ENCODE data around the gene CHID1.
A peak's percentile ranks its signal among the peaks of the same experiment; 100 is the strongest.

CHID1 gene

DNA sequence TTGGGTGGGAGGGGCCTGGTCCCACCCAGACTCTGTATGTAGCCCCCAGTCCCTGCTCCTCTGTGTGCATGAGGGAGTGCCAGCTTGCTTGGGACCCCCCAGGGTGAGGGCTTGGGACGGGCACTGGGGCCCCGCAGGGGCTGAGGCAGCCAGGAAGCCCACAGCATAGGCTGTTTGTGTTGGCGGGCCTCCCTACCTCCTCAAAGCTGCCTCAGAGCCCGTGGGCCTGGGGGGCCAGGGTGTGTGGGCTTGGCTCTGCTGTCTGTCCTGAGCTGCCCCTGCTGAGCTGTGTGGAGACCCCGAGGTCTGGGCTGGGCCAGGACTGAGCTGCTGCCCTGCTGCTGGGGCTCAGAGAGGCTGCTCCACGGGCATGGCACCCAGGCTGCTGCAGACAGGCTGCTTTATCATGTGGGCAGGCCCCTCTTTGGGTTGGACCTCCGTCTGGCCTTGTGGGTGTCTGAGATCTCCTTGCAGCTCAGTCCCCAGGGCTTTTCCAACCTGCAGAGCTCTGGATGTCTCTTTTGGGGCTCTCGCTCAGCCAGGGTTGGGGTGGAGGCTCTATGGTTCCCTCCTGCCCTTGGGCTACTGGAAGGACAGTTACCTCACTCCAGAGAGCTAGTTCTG lies 64.6 kb downstream of the CHID1 start:
- DNase-seq: no peak

DNA sequence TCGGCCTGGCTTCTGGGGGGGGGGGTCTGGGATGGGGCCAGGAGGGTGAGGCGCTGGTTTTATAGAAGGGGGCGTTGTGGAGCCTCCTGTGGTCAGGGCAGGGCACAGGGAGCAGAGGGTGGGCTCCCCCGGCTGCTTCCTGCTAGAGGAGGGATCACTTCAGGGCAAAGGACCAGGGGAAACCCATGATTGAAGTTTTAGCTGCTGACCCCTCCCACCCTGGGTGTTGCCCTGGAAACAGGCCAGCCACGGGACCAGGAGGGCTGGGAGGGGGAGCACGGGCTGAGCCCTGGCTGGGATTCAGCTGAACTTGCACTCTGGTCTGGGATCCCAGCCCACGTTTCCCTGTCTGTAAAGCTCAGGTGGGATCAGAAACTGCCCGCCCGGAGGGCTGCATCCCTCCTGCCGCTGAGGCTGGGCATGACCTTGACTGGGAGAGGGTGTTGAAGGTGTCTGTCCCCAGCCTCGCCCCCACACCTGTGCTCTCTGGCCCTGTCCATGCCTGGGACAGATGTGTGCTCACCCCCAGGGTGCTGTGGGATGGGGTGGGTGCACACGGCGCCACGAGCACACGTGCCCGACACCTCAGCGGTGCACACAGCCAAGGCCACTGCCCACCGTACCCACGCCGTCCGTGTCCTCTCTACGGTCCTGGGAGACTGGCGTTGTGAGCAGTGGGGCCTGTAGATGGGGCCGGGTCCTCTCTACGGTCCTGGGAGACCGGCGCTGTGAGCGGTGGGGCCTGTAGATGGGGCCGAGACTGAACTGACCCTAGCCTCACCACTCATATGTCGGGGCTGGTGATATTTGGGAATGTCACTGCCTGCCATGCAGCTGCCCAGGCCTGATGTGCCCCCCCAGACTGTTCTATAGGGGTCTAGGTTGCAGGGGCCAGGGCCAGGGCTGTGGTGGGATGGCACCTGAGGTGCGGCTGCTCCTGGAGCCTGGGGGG lies 65.6 kb downstream of the CHID1 start:
- no peak for DNase-seq

DNA sequence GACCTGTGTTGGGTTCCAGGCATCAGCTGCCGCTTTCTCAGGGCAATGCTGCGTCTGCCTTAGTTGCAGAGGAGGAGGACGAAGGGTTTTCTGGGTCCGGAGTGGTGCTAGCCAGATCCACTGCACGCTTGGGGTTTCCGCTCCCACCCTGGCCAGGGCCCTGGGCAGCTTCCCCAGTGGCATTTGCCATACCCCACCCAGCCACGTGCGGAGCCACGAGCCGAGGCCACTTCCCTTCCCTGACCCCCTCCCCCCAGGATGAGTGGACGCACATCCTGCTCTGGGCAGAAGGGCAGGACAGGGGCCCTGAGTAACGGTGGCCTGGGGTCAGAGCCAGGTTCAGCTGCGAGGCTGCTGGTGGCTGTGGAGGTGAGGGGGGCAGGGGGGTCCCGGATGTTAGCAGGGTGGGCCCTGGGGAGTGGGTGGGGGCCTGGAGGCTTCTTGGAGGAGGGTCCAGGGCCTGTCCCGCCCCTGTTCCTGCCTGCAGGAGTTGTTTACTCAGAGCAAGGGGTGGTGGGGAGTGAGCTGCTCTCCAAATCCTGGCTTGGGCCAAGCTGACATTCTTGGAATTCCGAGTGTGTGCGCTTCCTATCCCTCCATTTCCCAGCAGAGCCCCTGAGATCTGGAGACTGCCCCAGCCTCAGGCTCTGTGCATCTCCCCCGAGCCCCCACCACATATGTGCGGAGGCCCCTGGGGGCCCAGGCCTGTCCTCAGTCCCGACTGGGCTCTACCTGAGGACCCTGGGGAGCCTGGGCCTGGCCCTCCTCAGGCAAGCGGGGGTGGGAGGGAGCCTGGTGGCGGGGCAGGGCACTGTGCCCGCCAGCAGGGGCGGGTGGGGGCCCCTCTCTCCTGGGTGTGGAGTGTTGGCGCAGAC lies 66.6 kb downstream of the CHID1 start:
- no peak for DNase-seq

DNA sequence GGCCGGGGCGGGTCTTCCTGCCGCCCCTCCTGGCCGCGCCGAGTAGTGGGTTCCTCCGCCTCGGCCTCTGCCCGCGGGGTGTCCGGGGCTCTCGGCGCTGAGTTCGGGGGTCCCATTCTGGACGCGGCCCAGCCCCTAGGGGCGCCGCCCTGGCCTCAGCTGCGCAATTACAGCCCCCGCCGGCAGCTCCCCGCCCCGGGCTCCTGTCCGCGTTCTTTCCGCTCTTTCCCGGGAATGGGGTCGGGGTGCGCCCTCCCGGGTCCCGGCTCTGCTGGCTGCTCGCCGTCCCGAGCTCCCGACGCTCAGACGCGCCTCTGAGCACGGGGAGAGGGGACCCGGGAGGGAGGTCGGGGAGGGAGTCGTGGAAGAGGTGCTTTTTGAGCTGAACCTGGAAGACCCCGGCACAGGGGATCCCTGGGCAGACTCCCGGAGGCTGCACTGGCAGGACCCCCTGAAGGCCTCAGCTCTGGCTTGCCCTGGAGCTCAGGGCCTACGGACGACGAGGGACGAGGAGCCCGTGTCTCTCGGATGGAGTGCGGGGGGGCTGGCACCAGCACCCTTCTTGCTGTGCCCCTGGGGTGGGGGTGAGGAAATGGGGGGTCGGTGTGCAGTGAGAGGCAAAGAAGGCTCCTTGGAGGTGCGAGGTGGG lies 67.4 kb downstream of the CHID1 start:
- no peak for DNase-seq

DNA sequence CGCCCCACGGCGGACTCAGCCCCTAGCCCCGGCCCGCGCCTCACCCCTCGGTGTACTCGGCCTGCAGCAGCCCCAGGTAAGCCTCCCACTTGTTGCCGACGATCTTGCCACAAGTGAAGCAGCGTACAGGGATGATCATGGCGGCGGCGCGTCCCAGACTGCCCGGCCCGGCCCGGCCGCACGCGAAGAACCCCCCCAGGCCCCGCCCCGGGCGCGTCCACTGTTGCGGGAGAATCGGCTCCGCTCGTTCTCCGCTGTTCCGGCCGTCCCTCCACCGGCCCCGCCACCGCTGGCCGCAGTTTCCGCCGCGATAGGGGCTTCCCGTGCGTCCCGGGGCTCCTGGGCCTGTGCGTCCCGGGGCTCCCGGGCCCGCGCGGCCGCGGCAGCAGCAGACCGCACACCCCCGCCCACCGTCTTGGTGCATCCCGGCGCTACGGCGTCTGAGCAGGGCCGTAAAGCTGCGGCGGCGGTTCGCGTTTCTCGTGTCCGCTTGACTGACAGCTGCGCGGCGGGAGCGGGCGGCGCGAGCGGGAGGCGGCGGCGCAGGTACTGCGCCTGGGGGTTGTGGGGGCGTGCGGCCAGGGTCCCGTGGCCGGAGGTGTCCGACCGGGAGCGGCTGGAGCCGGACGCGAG lies 68.1 kb downstream of the CHID1 start, which contains the start of the genes POLR2L and TSPAN4:
POLR2L (minus strand) TSS at position 160 of the 633 bp plus-strand sequence; CDS start at position 139, 21 bp downstream.
TSPAN4 (plus strand) TSS at position 483 of the 633 bp plus-strand sequence. CDS start 7,453 bp downstream, outside the sequence.
- peak; percentile 88 for DNase-seq

DNA sequence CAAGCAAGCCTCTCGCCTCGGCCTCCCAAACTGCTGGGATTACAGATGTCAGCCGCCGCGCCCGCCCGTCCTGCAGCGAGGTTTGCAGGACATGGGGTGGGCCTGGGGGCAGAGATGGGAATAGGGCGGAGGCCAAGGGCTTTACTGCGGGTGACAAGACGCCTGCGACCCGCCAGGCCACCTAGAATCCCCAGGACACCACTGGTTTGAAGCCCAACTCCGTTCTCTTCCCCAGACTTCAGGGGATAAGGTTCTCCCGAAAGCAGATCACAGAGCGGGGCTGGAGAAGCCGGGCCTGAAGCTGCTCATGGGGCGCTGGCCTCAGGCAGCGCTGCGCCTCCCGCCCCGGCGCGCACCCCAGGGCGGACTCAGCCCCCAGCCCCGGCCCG lies 68.6 kb downstream of the CHID1 start:
- no peak for DNase-seq

DNA sequence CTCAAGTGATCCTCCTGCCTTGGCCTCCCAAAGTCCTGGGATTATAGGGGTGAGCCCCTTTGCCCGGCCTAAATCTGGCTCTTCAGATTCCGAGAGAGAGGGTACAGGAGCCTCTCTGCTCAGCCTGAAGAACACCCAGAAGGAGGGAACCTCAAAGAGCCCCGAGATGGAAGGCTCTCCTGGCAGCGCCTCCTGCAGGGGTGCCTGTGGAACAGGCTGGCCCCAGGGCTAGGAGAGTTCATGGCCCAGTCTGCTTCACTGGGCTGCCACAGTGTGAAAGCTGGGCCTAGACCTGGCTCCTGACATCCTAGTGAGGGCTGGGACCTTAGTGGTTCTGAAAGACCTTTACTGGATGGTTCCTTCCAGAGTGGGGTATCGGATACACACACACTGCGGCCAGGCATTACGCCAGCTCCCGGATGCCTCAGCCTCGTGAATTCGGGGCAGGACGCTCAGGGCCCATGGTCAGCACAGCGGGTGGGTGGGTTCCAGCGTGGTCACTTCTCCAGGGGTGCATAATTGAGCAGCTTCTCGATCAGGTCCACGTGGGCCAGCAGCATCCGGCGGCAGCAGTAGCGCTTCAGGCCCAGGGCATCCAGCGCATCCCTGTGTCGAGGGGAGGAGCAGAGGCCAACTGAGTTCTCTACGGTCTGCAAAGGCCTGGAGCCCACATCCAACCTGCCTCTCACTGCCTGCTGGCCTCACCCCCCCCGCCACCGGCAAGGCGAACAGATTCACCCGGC lies 70.6 kb downstream of the CHID1 start:
- DNase-seq: no peak

DNA sequence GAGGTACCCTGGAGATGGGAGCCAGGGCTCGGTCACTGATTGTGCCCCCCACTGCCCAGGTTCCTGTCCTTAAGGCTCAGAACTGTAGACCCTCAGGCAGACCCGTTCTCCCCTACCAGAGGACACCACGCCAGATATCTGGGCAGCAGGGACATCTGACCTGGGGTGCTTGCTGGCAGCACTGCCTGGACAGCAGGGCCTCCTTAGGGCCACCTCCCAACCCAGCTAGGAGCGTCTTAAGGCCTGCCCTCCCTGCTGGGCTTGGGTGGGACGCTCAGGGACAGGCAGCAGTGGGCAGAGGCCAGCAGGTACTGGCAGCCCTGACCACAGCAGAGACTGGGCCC lies 71.4 kb downstream of the CHID1 start:
- DNase-seq: no peak

DNA sequence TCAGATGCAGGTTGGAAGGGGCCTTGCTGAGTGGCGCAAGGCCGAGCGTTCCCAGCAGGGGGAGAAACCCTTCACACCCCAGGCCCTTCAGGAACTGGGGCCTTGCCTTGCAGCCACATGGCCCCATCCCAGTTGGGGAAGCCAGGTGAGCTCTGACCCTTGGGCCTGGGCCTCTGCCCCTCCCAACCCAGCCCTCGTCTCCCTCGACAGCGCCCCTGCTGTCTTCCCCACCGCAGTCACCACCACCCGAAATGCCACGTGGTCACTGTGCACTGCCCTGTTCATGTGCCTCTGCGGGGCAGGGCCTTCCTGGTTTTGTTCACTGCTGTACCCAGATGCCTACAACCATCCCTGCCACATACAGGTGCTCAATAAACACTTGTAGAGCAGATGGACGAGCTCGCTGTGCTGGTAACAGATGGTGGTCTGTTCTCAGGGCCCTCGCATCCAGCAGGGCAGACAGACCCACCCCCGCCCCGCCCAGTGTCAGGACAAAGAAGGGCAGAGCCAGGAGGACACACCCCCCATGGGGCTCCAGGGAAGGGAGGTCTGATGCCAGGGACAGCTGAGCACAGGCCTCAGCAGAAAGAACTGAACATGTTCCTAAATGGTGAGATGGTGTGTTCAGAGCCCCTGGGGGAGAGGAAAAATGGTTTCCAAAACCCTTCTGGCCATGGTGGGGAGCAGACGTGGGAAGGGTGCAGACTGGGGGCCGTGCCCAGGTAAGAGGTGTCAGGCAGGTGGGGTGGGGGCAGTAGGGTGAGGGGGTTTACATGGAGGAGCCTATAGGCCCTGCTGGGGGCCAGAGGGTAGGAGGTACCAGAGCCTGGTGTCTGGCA lies 72.0 kb downstream of the CHID1 start:
- no peak for DNase-seq

DNA sequence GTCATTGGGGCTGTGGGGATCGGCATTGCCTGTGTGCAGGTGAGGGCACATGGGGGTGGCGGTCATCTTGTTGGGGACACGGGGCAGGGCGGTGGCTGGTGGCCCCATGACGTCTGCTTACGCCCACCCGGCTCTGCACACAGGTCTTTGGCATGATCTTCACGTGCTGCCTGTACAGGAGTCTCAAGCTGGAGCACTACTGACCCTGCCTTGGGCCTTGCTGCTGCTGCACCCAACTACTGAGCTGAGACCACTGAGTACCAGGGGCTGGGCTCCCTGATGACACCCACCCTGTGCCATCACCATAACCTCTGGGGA lies 72.7 kb downstream of the CHID1 start:
- DNase-seq: no peak

DNA sequence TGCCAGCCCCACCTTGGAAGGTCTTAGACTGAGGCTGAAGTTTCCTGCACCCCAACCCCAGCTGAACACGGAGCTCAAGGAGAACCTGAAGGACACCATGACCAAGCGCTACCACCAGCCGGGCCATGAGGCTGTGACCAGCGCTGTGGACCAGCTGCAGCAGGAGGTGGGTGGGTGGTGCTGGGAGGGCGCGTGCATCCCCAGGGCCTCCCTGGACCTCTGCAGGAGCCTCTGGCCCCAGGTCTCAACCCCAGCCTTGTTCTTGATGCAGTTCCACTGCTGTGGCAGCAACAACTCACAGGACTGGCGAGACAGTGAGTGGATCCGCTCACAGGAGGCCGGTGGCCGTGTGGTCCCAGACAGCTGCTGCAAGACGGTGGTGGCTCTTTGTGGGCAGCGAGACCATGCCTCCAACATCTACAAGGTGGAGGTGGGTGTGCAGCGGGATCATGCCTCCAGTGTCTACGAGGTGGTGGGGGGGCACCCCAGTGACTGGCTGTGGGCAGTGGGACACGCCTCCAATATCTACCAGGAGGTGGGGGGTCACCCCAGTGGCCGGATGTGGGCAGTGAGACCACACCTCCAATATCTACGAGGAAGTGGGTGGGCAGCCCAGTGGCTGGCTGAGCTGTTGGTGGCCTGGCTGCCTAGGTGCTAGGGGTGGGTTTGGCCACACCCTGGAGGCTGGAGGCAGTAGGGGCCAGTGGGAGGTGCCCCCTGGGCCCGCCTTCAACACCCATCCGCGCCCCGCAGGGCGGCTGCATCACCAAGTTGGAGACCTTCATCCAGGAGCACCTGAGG lies 73.2 kb downstream of the CHID1 start:
- DNase-seq: no peak

DNA sequence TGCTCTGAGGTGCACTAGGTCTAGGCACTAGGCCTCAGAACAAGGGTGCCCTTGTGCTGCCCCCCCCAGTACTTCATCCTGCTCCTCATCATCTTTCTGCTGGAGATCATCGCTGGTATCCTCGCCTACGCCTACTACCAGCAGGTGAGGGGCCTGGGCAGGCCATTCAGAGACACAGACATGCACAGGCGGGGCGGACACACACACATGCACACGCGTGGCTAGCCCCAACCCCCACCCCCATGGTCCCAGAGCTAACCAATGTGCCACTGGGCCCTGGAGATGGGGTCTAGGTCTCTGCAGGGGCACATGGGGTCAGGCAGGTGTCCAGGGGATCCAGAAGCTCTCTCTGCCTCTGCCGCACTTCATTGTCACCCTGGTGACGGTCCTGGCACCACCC lies 73.9 kb downstream of the CHID1 start:
- DNase-seq: no peak

DNA sequence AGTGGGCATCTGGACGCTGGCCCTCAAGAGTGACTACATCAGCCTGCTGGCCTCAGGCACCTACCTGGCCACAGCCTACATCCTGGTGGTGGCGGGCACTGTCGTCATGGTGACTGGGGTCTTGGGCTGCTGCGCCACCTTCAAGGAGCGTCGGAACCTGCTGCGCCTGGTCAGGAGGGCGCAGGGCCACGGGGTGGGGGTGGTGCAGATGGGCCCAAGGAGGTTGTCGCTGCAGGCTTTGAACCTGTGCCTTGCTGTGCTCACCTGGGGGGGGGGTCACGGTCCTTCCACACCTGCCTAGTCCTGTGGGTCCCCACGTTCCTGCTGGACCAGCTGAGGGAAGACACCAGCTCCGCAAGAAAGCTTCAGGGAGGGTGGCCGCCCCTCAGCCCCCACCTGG lies 74.3 kb downstream of the CHID1 start:
- DNase-seq: no peak

DNA sequence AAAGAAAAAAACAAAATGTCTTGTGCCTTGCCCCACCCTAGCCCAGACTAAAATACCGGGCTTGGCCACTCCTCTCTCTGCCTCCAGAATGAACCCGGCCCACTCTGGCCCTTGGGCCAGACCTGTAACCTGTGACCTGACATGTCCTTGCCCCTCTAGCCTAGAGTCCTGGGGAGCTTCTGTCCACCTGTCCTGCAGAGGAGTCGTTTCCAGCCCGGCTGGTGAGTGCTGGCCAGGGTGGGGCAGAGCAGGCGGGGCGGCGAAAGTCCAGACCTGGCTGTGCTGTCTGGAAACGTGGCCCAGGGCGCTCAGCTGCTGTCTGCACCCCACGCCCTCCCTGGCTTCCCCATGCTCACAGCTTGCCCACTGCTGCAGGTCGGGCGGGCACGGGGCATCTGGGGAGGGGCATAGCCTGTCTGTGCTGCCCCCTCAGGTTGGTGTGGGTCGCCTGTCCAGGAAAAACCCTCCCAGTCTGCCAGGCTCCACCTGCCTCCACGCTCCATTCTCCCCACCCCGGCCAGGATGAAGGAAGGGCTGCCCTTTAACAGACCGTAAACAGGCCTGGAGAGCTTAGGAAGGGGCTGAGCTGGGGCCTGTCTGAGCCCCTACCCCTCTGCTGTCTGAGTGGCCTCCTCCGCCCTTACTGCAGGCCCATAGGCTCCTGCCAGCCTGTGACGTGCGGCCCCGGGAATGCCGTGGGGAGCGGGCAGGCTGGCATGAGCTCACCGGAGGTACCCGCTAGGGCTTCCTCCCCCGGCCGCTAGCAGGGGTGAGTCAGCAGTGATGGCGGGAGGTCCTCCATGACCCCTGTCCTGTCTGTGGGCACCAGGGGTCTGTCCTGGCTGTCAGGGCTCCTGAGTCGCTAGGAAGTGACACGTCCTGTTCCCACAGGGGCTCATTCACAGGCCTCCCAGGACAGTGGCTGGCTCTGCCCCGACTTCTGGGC lies 76.0 kb downstream of the CHID1 start:
- DNase-seq: no peak

DNA sequence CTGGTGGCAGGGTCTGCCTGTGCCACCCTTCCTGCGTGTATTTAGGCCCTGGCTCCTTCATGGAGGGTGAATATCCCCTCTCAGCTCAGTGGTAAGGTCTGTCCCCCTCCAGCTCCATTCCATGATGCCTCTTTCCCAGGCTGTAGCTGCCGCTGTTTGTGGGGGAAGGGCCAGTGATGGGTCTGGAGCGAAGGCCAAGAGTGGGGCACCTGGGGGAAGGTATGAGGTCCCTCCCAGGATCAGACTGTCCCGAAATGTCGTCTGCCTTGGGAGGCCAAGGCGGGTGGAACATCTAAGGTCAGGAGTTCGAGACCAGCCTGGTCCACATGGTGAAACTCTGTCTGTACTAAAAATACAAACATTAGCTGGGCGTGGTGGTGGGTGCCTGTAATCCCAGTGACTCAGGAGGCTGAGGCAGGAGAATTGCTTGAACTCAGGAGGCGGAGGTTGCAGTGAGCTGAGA lies 76.7 kb downstream of the CHID1 start:
- no peak for DNase-seq

DNA sequence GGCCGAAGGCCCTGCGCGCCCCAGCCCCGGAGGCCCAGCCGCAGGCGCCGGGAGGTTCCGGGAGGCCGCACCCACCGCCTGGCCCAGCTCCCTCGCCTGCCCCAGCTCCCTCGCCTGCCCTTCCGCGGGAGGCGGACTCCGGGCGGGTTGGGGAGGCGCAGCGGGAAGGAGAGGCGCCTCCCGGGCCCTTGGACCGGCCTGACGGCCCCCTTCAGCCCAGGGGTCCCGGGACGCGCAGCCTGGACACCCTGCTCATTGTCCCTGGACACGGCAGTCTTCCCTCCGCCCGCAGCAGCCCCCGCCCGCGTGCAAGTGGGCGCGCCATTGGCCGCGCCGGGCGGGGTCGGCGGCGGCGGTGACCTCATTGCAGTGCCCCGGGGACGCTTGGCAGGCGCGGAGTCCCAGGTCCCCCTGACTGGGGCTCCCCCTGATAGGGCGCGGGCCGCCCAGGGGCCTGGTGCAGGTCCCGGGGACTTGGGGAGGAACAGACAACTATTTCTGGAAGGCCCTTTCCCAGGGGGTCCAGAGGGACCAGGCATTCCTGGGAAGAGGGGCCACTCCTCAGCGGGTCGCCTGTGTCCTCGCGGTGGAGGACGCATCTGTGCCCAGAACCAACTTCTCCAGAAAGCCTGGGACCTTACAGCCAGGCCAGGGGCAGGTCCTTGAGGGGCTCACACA lies 77.4 kb downstream of the CHID1 start:
- DNase-seq: no peak

DNA sequence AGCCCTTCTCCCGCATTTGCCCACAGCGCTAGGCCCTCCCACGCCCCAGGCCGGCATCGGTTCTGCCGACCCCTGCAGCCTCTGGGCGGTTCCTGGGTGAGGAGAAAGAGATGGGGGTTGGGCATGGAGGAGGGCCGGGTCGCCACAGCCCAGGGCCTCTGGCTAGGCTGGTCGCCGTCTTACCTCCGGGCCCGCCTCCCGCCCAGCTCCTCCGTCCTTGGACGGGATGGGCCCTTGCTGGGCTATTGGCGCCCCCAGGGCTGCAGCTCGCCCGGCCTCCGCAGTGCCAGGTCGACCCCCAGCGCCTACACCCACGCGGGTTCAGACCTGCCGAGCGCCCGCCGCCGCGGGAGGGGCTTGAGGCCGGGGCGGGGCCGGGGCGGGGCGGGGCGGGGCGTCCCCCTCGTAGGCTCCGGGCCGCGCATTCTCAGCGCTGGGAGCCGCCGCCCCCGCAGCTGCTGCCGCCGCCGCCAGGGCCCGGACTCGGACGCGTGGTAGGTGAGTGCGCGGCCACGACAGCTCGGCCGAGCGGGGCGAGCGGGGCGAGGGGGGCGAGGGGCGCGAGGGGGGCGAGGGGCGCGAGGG lies 78.0 kb downstream of the CHID1 start, which contains the start of gene CD151:
CD151 (plus strand) TSS at position 424 of the 585 bp plus-strand sequence. CDS start 3,118 bp downstream, outside the sequence.
- no peak for DNase-seq

Measured in activated CD4-positive, alpha-beta T cell treated with anti-CD3 and anti-CD28 coated beads, Interleukin-2, amount 50 U/mL, for 16 hours (primary cell).